WERI-Rb-1 (cell line): ENCODE results near the gene NCBP2.

Source experiments
- DNase-seq: peaks from one replicate; pipeline ENCODE4 v3.0.0-alpha.2; 2020
- H3K27ac ChIP-seq: fragments of 250-450 bp; sonication (Bioruptor Pico); 2 replicates; pipeline ENCODE4 v1.5.1; 2020; ENCODE audit warnings: mild to moderate bottlenecking, moderate library complexity
- H3K27me3 ChIP-seq: fragments of 250-450 bp; sonication (Bioruptor Pico); 2 replicates; pipeline ENCODE4 v1.5.1; 2021; ENCODE audit warnings: mild to moderate bottlenecking, low read depth, moderate library complexity; ENCODE audit not compliant: insufficient read depth, severe bottlenecking
- H3K36me3 ChIP-seq: fragments of 250-450 bp; sonication (Bioruptor Pico); 2 replicates; pipeline ENCODE4 v1.5.1; 2020; ENCODE audit warnings: mild to moderate bottlenecking, moderate library complexity
- H3K4me3 ChIP-seq: 2 replicates; pipeline ENCODE4 v1.5.1; 2011; ENCODE audit warnings: low read depth, mild to moderate bottlenecking, control low read depth, low read length
- H3K9me3 ChIP-seq: fragments of 250-450 bp; sonication (Bioruptor Pico); 2 replicates; pipeline ENCODE4 v1.5.1; 2021; ENCODE audit warnings: mild to moderate bottlenecking, moderate library complexity; ENCODE audit not compliant: severe bottlenecking
- CTCF ChIP-seq: IDR thresholded peaks from 2 replicates; pipeline ENCODE4 v1.5.1; 2011; ENCODE audit warnings: low read depth, mild to moderate bottlenecking, control low read depth, inconsistent platforms, low read length

The NCBP2 gene

GRCh38 chr3:196976941-196977340 lies 34.6 kb upstream of the NCBP2 start:
- Histone ChIP-seq H3K36me3 (no peaks in the 10 kb centered on the region), H3K9me3 (no peaks in the 10 kb centered on the region), H3K27ac (no peak overlapping the region), H3K27me3 (no peaks in the 10 kb centered on the region), H3K4me3 (no peak overlapping the region)
- TF ChIP-seq CTCF: no peak
- no peak for DNase-seq

- DNase-seq: no peak
- TF ChIP-seq CTCF: no peak
These were observed 33.0 kb upstream of the NCBP2 start for GRCh38 chr3:196975349-196975748.

GRCh38 chr3:196974661-196975060 lies 32.3 kb upstream of the NCBP2 start:
- H3K36me3 ChIP-seq: no peaks in the 10 kb centered on the region
- TF ChIP-seq CTCF: no peak
- no peak overlapping the region for H3K4me3 ChIP-seq
- H3K27me3 ChIP-seq: no peaks in the 10 kb centered on the region
- H3K27ac ChIP-seq: no peak overlapping the region
- no peak for DNase-seq
- no peaks in the 10 kb centered on the region for H3K9me3 ChIP-seq

More at GRCh38 chr3:196975349-196975748, 33.0 kb upstream of the NCBP2 start:
- Histone ChIP-seq H3K4me3 (no peak overlapping the region), H3K27me3 (no peaks in the 10 kb centered on the region), H3K9me3 (no peaks in the 10 kb centered on the region), H3K36me3 (no peaks in the 10 kb centered on the region), H3K27ac (no peak overlapping the region)

- no peak for TF ChIP-seq CTCF
- Histone ChIP-seq H3K27me3 (no peaks in the 10 kb centered on the region), H3K4me3 (no peak overlapping the region), H3K27ac (no peak overlapping the region), H3K36me3 (no peaks in the 10 kb centered on the region), H3K9me3 (no peaks in the 10 kb centered on the region)
- DNase-seq: no peak
These were observed 28.9 kb upstream of the NCBP2 start for GRCh38 chr3:196971094-196971698.

GRCh38 chr3:196970547-196971093 lies 28.3 kb upstream of the NCBP2 start:
- no peak for TF ChIP-seq CTCF
- Histone ChIP-seq H3K27ac (no peak overlapping the region), H3K36me3 (no peaks in the 10 kb centered on the region), H3K4me3 (no peak overlapping the region), H3K9me3 (no peaks in the 10 kb centered on the region), H3K27me3 (no peaks in the 10 kb centered on the region)
- DNase-seq: no peak
